Stimulated activated CD4-positive, alpha-beta T cell treated with anti-CD3 and anti-CD28 coated beads, Interleukin-4, amount 100 ng/mL, for 1 hour (primary cell): Measurements from ENCODE around the gene RAD54L.
"Not testable (repeated sequence)": the region's sequence is repeated elsewhere in the genome, so short reads cannot be mapped to it uniquely, and the experiment has no call there.

Experiments used
- DNase-seq: peaks from one replicate; pipeline ENCODE4 v3.0.0-alpha.2; 2020

The RAD54L gene

GRCh38 chr1:46325285-46326076 lies 77.9 kb downstream of the RAD54L start:
- DNase-seq, result not testable (repeated sequence)
